OCI-LY1 (cell line): Measurements from ENCODE around the gene RGS17.

Experiments
- EZH2 ChIP-seq: fragments of 200-600 bp; sonication (generic), shearing (Covaris generic); IDR thresholded peaks from 2 replicates; pipeline ENCODE4 v1.8.0; 2017; ENCODE audit warnings: borderline replicate concordance, mixed run types, mild to moderate bottlenecking, antibody characterized with exemption, low read length, moderate library complexity, mixed read lengths
- TF ChIP-seq, protein P1 (sequence below): fragments of 200-600 bp; sonication (generic), shearing (Covaris generic); IDR thresholded peaks from 2 replicates; pipeline ENCODE4 v1.5.1; 2017; ENCODE audit warnings: mild to moderate bottlenecking, antibody characterized with exemption, low read length, moderate library complexity, mixed read lengths

DNA sequence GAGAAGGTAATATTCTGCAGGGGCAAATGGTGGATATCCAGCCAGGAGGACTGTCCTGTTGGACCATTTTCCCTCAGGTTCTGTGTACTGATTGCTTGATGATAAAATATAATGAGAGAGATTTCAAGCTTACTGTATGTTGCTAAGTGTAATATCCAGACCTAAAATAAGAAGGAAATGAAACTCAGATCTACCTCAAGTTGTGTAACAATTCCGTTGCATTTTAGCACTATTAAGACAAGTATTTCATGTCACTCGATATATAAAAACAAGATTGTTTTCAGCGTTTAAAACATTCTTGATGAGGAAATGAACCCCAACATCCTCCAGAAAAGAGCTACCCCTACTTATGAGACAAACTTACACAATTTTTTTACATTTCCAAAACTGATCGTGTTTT, 57.2 kb downstream of the RGS17 start:
- TF ChIP-seq, protein P1, sequence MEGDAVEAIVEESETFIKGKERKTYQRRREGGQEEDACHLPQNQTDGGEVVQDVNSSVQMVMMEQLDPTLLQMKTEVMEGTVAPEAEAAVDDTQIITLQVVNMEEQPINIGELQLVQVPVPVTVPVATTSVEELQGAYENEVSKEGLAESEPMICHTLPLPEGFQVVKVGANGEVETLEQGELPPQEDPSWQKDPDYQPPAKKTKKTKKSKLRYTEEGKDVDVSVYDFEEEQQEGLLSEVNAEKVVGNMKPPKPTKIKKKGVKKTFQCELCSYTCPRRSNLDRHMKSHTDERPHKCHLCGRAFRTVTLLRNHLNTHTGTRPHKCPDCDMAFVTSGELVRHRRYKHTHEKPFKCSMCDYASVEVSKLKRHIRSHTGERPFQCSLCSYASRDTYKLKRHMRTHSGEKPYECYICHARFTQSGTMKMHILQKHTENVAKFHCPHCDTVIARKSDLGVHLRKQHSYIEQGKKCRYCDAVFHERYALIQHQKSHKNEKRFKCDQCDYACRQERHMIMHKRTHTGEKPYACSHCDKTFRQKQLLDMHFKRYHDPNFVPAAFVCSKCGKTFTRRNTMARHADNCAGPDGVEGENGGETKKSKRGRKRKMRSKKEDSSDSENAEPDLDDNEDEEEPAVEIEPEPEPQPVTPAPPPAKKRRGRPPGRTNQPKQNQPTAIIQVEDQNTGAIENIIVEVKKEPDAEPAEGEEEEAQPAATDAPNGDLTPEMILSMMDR, result no peak
- no peak for TF ChIP-seq EZH2
